HG02610 (cell line): ENCODE measurements around the gene DLGAP4.

Experiments used
- ATAC-seq: cut with Tn5 transposase; IDR thresholded peaks from one replicate; pipeline ENCODE4 v1.9.1; 2021; ENCODE audit warnings: mild to moderate bottlenecking, moderate library complexity; ENCODE audit not compliant: unreplicated experiment

DLGAP4 gene

GRCh38 chr20:36525620-36526365, 219.7 kb downstream of the DLGAP4 start:
- ATAC-seq, result no peak

GRCh38 chr20:36526521-36527011, 220.4 kb downstream of the DLGAP4 start:
- ATAC-seq, result no peak

- no peak for ATAC-seq
Observed at GRCh38 chr20:36527331-36528125, 221.4 kb downstream of the DLGAP4 start.

- no peak for ATAC-seq
Observed at GRCh38 chr20:36528176-36528874, 222.2 kb downstream of the DLGAP4 start.

GRCh38 chr20:36528875-36529417, 222.8 kb downstream of the DLGAP4 start:
- ATAC-seq, result no peak

GRCh38 chr20:36532388-36532787, 226.2 kb downstream of the DLGAP4 start:
- no peak for ATAC-seq

GRCh38 chr20:36532822-36533221, 226.7 kb downstream of the DLGAP4 start:
- ATAC-seq, result no peak

GRCh38 chr20:36538026-36538722, 232.0 kb downstream of the DLGAP4 start:
- ATAC-seq, result no peak

- ATAC-seq, result no peak
Observed at GRCh38 chr20:36540551-36541211, 234.5 kb downstream of the DLGAP4 start.

- no peak for ATAC-seq
Observed at GRCh38 chr20:36541227-36541767, 235.2 kb downstream of the DLGAP4 start, which contains the start of gene MYL9. Gene MYL9, plus strand, starts transcription at chr20:36541519. Its CDS starts 3,366 bp downstream, at chr20:36544885.

- no peak for ATAC-seq
Observed at GRCh38 chr20:36541768-36542488, 235.8 kb downstream of the DLGAP4 start.

- no peak for ATAC-seq
Observed at GRCh38 chr20:36542516-36543183, 236.5 kb downstream of the DLGAP4 start.

GRCh38 chr20:36543184-36544133, 237.3 kb downstream of the DLGAP4 start:
- ATAC-seq, result no peak

GRCh38 chr20:36544134-36545018, 238.2 kb downstream of the DLGAP4 start:
- ATAC-seq, result no peak

- ATAC-seq, result no peak
Observed at GRCh38 chr20:36546111-36546736, 240.1 kb downstream of the DLGAP4 start.
